GM12878 (cell line): ENCODE data around the gene CTBP1. TPM values are rescaled to one million over a fixed set of nuclear protein-coding genes. Genes with fewer than 3 reads are reported as not detected.

Experiments
- ATAC-seq: fragments of 200-7000 bp; cut with Tn5 transposase; 3 replicates; pipeline ENCODE4 v1.9.1; 2020; ENCODE audit warnings: mild to moderate bottlenecking, moderate library complexity
- BruUV-seq: library from RNA; stranded (reverse); fragments of 400-500 nt; replicated peaks from 2 replicates; lab custom pipeline; 2021; lab: Mats Ljungman, UMichigan
- CTCF ChIA-PET: fragments of 300-600 bp; sonication (Branson Sonifier 250); formaldehyde crosslinking; extraction: SDS; loops from one replicate; lab custom pipeline; 2021; ENCODE audit warnings: inconsistent platforms; lab: Yijun Ruan, JAX
- POLR2A ChIA-PET: fragments of 350-600 bp; formaldehyde crosslinking; extraction: SDS; loops from one replicate; lab custom pipeline; 2021; ENCODE audit warnings: inconsistent platforms; lab: Charles Lee
- RAD21 ChIA-PET: fragments of 300-600 bp; sonication (Branson Sonifier 250); formaldehyde crosslinking; loops from one replicate; lab custom pipeline; 2023; ENCODE audit warnings: antibody characterized with exemption; ENCODE audit not compliant: unreplicated experiment; lab: Charles Lee
- SMC1A ChIA-PET: fragments of 300-600 bp; sonication (Branson Sonifier 250); formaldehyde crosslinking; loops from one replicate; lab custom pipeline; 2023; ENCODE audit not compliant: unreplicated experiment, uncharacterized antibody; lab: Charles Lee
- DNase-seq: peaks from one replicate; pipeline ENCODE4 v3.0.0-alpha.2; 2011; ENCODE audit warnings: low read depth, low spot score
- FAIRE-seq: peaks from 3 replicates; lab custom pipeline; 2011; peaks lifted over from hg19 to GRCh38; lab: Jason Lieb, UNC
- H2AFZ ChIP-seq: 2 replicates; pipeline ENCODE4 v1.6.0; 2011; ENCODE audit warnings: low read depth, low read length, control low read depth; ENCODE audit not compliant: control insufficient read depth
- H3K27ac ChIP-seq: 2 replicates; pipeline ENCODE4 v1.5.1; 2011; ENCODE audit warnings: control low read depth; ENCODE audit not compliant: control insufficient read depth, insufficient read depth
- H3K27me3 ChIP-seq, 2 experiments: replicated peaks in 1 of 2; 2 replicates each; pipeline versions ENCODE4 v1.6.0 to v1.6.1; 2011; ENCODE audit warnings: low read length in 1 of 2; ENCODE audit not compliant: control insufficient read depth in 2 of 2, insufficient read depth in 2 of 2
- H3K36me3 ChIP-seq, 2 experiments: 2 replicates each; pipeline ENCODE4 v1.5.1; 2011; ENCODE audit warnings: low read length in 1 of 2; ENCODE audit not compliant: control insufficient read depth in 2 of 2, insufficient read depth in 2 of 2
- H3K4me1 ChIP-seq: 2 replicates; pipeline ENCODE4 v1.6.1; 2011; ENCODE audit warnings: mild to moderate bottlenecking, low read length, moderate library complexity, mixed read lengths; ENCODE audit not compliant: control insufficient read depth, insufficient read depth
- H3K4me2 ChIP-seq: 2 replicates; pipeline ENCODE4 v1.6.0; 2011; ENCODE audit warnings: control low read depth; ENCODE audit not compliant: control insufficient read depth, insufficient read depth
- H3K4me3 ChIP-seq: fragments of 200-600 bp; sonication (generic); 2 replicates; pipeline ENCODE4 v1.5.1; 2016
- H3K79me2 ChIP-seq: 2 replicates; pipeline ENCODE4 v1.6.0; 2011; ENCODE audit warnings: low read length; ENCODE audit not compliant: control insufficient read depth, insufficient read depth
- H3K9ac ChIP-seq: 2 replicates; pipeline ENCODE4 v1.8.0; 2011; ENCODE audit warnings: low read length, control low read depth, mixed read lengths; ENCODE audit not compliant: control insufficient read depth, insufficient read depth
- H3K9me3 ChIP-seq: replicated peaks from 3 replicates; pipeline ENCODE4 v1.5.1; 2011; ENCODE audit warnings: mild to moderate bottlenecking, low read length; ENCODE audit not compliant: control insufficient read depth, insufficient read depth
- H4K20me1 ChIP-seq: 2 replicates; pipeline ENCODE4 v1.6.0; 2011; ENCODE audit not compliant: control insufficient read depth, insufficient read depth
- BCL11A ChIP-seq: IDR thresholded peaks from 2 replicates; pipeline ENCODE4 v1.6.1; 2011; ENCODE audit warnings: low read depth, low read length
- GABPA ChIP-seq: IDR thresholded peaks from 2 replicates; pipeline ENCODE4 v1.6.1; 2014; ENCODE audit warnings: antibody characterized with exemption, low read depth, mild to moderate bottlenecking, inconsistent platforms
- SRF ChIP-seq, 2 experiments: IDR thresholded peaks; 2 replicates each; pipeline ENCODE4 v1.6.1; 2011; ENCODE audit warnings: low read depth in 2 of 2, low read length in 2 of 2, mild to moderate bottlenecking in 1 of 2, moderate library complexity in 1 of 2
- STAT3 ChIP-seq: IDR thresholded peaks from 2 replicates; pipeline ENCODE4 v1.6.1; 2011; ENCODE audit warnings: low read depth, low read length, improper control_type of control experiment
- YBX1 ChIP-seq: fragments of 450-650 bp; IDR thresholded peaks from 2 replicates; pipeline ENCODE4 v1.6.1; 2016; ENCODE audit warnings: antibody characterized with exemption
- ZNF207 ChIP-seq: fragments of 450-650 bp; IDR thresholded peaks from 2 replicates; pipeline ENCODE4 v1.6.1; 2014; ENCODE audit warnings: antibody characterized with exemption, mild to moderate bottlenecking, borderline replicate concordance
- ZZZ3 ChIP-seq: IDR thresholded peaks from 2 replicates; pipeline ENCODE4 v1.6.1; 2011; ENCODE audit warnings: low read depth; ENCODE audit not compliant: control insufficient read depth, insufficient read length
- WGBS: methylation state at CpG from one replicate; pipeline ENCODE4 v1.1.6; 2016; ENCODE audit warnings: low lambda C conversion rate; ENCODE audit not compliant: insufficient replicate concordance, insufficient coverage; ENCODE audit errors: missing lambda C conversion rate; 5-methylcytosine and 5-hydroxymethylcytosine counted together
- in situ Hi-C: fragments of 300-500 bp; cut with MboI; formaldehyde crosslinking; loops from 9 replicates; pipeline ENCODE4 v1.14.3; 2018; ENCODE audit warnings: mixed read lengths
- intact Hi-C: fragments of 100-400 bp; cut with micrococcal nuclease; formaldehyde crosslinking; loops from one replicate; pipeline ENCODE4 v1.14.2; 2022; ENCODE audit not compliant: unreplicated experiment
- polyA plus RNA-seq, 11 experiments: library from polyadenylated mRNA; depleted of rRNA in 4 of 11; unstranded in 6 of 11; stranded (reverse) in 5 of 11; fragments of >200 nt; fragmentation: Nextera tagmentation in 4 of 11; fragmentation: Illumina TruSeq in 1 of 11; extraction: Ambion mirVana in 4 of 11; extraction: Trizol in 1 of 11; gene quantifications; 1 replicate in 1 of 11; 2 replicates in 10 of 11; pipeline versions ENCODE4 v1.2.1 to v1.2.3, GENCODE V29; 2011 to 2016; ENCODE audit warnings: inconsistent platforms in 2 of 11, missing spikeins in 2 of 11, low read depth in 1 of 11
- total RNA-seq, 4 experiments: library from RNA; depleted of rRNA in 3 of 4; stranded (reverse); fragments of >200 nt in 3 of 4; fragmentation: Illumina TruSeq in 1 of 4; extraction: Trizol in 1 of 4; gene quantifications; 2 replicates each; pipeline versions ENCODE4 v1.2.1 to v1.2.3, GENCODE V29; 2013 to 2021
- TF ChIP-seq, protein P1 (sequence below): fragments of 450-650 bp; IDR thresholded peaks from 2 replicates; pipeline ENCODE4 v1.6.1; 2017; ENCODE audit warnings: mild to moderate bottlenecking, moderate library complexity
- TF ChIP-seq, protein P2 (sequence below): fragments of 450-650 bp; formaldehyde crosslinking; IDR thresholded peaks from 2 replicates; pipeline ENCODE4 v1.4.0; 2020; ENCODE audit warnings: mild to moderate bottlenecking, moderate library complexity

CTBP1 gene
- total and polyA plus RNA-seq, 10 of the 15 experiments (the other 5 are each of a cell fraction or from before 2014, with no cell fraction given): 7.4 to 182 (median 63.1) TPM

DNA sequence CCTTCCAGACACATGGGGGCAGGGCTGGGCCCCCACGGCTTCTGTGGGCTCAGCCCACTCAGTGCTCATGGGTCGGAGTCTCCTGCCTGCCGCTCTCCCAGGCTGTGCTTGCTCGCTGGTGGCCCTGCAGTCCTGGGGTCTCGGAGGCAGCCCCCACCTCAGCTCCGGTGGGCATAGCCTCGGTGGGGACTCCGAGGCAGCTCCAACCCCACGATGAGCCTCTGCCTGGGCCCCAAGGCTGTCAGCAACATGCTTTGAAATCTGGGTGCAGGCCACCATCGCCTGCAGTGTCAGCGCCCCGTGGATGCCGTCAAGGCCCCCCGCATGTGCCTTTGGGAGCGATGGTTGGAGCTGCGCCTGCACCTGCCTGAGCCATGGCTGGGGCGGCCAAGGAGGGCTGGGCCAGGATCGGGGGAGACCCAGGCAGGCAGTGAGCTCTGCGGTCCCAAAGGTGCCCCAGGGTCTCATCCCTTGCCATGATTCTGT is 46.4 kb downstream of the CTBP1 start:
- no peak for DNase-seq
- H3K9me3 ChIP-seq: peaks cover 2% of the 10 kb centered on the region; the same call in 1 of the 3 replicates
- H3K36me3 ChIP-seq: no peaks in the 10 kb centered on the region
- WGBS: 90% methylated on average over 18 of the region's 19 CpGs
- SMC1A ChIA-PET: interaction anchor here (0.7 to 4.9 kb wide), 9 partner anchors 13 to 144 kb away, joined by 3 to 33 read pairs (median 8); partner anchors contain the start of gene UVSSA
- CTCF ChIA-PET: interaction anchor here (0.6 to 2.8 kb wide), 6 partner anchors 13 to 145 kb away, joined by 3 to 10 read pairs (median 4); partner anchors contain the start of gene UVSSA
- TF ChIP-seq, protein P1, sequence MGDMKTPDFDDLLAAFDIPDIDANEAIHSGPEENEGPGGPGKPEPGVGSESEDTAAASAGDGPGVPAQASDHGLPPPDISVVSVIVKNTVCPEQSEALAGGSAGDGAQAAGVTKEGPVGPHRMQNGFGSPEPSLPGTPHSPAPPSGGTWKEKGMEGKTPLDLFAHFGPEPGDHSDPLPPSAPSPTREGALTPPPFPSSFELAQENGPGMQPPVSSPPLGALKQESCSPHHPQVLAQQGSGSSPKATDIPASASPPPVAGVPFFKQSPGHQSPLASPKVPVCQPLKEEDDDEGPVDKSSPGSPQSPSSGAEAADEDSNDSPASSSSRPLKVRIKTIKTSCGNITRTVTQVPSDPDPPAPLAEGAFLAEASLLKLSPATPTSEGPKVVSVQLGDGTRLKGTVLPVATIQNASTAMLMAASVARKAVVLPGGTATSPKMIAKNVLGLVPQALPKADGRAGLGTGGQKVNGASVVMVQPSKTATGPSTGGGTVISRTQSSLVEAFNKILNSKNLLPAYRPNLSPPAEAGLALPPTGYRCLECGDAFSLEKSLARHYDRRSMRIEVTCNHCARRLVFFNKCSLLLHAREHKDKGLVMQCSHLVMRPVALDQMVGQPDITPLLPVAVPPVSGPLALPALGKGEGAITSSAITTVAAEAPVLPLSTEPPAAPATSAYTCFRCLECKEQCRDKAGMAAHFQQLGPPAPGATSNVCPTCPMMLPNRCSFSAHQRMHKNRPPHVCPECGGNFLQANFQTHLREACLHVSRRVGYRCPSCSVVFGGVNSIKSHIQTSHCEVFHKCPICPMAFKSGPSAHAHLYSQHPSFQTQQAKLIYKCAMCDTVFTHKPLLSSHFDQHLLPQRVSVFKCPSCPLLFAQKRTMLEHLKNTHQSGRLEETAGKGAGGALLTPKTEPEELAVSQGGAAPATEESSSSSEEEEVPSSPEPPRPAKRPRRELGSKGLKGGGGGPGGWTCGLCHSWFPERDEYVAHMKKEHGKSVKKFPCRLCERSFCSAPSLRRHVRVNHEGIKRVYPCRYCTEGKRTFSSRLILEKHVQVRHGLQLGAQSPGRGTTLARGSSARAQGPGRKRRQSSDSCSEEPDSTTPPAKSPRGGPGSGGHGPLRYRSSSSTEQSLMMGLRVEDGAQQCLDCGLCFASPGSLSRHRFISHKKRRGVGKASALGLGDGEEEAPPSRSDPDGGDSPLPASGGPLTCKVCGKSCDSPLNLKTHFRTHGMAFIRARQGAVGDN: no peak
- TF ChIP-seq, protein P2, sequence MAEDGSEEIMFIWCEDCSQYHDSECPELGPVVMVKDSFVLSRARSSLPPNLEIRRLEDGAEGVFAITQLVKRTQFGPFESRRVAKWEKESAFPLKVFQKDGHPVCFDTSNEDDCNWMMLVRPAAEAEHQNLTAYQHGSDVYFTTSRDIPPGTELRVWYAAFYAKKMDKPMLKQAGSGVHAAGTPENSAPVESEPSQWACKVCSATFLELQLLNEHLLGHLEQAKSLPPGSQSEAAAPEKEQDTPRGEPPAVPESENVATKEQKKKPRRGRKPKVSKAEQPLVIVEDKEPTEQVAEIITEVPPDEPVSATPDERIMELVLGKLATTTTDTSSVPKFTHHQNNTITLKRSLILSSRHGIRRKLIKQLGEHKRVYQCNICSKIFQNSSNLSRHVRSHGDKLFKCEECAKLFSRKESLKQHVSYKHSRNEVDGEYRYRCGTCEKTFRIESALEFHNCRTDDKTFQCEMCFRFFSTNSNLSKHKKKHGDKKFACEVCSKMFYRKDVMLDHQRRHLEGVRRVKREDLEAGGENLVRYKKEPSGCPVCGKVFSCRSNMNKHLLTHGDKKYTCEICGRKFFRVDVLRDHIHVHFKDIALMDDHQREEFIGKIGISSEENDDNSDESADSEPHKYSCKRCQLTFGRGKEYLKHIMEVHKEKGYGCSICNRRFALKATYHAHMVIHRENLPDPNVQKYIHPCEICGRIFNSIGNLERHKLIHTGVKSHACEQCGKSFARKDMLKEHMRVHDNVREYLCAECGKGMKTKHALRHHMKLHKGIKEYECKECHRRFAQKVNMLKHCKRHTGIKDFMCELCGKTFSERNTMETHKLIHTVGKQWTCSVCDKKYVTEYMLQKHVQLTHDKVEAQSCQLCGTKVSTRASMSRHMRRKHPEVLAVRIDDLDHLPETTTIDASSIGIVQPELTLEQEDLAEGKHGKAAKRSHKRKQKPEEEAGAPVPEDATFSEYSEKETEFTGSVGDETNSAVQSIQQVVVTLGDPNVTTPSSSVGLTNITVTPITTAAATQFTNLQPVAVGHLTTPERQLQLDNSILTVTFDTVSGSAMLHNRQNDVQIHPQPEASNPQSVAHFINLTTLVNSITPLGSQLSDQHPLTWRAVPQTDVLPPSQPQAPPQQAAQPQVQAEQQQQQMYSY (CRISPR knock-in tag): no peak
- TF ChIP-seq BCL11A (no peak), ZZZ3 (no peak), GABPA (no peak), YBX1 (no peak), STAT3 (no peak), SRF (IDR thresholded peaks at IDR 0.05; ENCODE audit: low read depth in 2 of 2, low read length in 2 of 2) (no peak), ZNF207 (no peak)
- TF ChIP-seq, all 136 proteins: peak for 0
- H3K4me2 ChIP-seq: peak overlapping the region; percentile 64; the same call in 1 of the 2 replicates
- H3K9ac ChIP-seq: no peak overlapping the region
- RAD21 ChIA-PET: interaction anchor here (1.0 to 3.4 kb wide), 8 partner anchors 12 to 72 kb away, joined by 3 to 20 read pairs (median 11); partner anchors contain the start of gene CTBP1
- no peak for ATAC-seq
- no peak overlapping the region for H2AFZ ChIP-seq
- in situ Hi-C loops (no loop called here), intact Hi-C loops (loop anchor here (5.0 kb wide), 2 partner anchors 45 to 65 kb away; partner anchors contain the start of gene CTBP1)
- H3K4me1 ChIP-seq: peaks cover 38% of the 10 kb centered on the region
- H3K27ac ChIP-seq: peak overlapping the region; percentile 77
- no peaks in the 10 kb centered on the region for H3K27me3 ChIP-seq
- no peak overlapping the region for H3K4me3 ChIP-seq
- H4K20me1 ChIP-seq: no peaks in the 10 kb centered on the region
- no TSS peak for BruUV-seq
- no peak for FAIRE-seq
- H3K79me2 ChIP-seq: peaks cover 19% of the 10 kb centered on the region
- POLR2A ChIA-PET: interaction anchor here (1.2 to 4.4 kb wide), 4 partner anchors 13 to 47 kb away, joined by 4 to 26 read pairs (median 9); no protein-coding TSS in a partner anchor
